NCI-H187 treated with DMSO at 0.1 percent for 48 hours (cell line): ENCODE measurements around the gene CTPS2.
"Not testable (repeated sequence)": the region's sequence is repeated elsewhere in the genome, so short reads cannot be mapped to it uniquely, and the experiment has no call there.

ENCODE experiments used
- DNase-seq: peaks from one replicate; lab custom pipeline; 2025; lab: John Stamatoyannopoulos, UW

The CTPS2 gene

GRCh38 chrX:16604337-16604736 is 108.1 kb downstream of the CTPS2 start:
- DNase-seq = no peak

- no peak for DNase-seq
These were observed 108.6 kb downstream of the CTPS2 start for GRCh38 chrX:16603822-16604221.

DNA sequence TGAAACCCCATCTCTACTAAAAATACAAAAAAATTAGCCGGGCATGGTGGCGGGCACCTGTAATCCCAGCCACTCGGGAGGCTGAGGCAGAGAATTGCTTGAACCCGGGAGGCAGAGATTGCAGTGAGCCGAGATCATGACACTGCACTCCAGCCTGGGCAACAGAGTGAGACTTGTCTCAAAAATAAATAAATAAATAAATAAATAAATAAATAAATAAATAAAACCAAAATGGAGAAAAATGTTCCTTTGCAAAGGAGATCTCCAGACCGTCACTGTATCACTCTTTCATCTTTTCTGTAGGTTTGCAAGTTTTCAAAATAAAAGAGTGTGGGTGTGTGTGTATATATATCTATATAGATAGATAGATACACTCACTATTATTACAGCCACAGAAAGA is 109.2 kb downstream of the CTPS2 start:
- DNase-seq = not testable (repeated sequence)

DNA sequence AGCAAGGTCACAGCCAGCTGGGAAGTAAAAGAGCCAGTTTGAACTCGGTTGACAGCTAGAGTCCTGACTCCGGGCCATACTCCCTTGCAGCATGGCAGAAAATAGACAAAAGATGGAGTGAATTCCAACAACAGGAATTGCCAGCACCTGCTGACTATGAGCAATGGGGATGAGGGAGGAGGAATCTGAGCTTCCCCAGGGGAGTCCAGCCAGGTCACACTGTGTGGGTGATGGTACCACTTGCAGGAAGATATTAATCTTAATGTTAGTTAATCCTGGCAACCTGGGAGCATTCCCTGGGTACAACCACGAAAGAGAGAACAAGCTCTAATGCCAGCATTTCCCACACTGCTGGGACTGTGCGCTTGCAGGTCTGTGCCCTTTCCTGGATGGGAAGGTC is 110.6 kb downstream of the CTPS2 start:
- no peak for DNase-seq

DNA sequence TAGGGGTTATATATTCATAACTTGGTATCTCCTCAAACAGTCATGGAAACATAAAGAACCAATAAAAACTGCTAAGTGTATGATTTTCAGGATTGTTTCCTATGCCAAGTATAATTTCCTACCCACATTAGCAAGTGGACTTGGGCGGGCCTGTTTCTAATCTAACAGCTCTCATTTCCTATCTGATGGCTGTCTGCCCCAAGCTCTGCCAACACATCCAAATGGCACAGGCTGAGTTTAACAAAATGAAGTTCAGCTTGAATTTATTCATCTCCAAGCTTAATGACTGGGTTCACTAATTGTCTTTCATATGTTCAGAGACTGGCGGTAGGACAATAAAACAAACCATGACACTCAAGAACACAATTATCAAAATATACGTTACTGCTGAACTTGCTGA is 118.0 kb downstream of the CTPS2 start:
- no peak for DNase-seq

DNA sequence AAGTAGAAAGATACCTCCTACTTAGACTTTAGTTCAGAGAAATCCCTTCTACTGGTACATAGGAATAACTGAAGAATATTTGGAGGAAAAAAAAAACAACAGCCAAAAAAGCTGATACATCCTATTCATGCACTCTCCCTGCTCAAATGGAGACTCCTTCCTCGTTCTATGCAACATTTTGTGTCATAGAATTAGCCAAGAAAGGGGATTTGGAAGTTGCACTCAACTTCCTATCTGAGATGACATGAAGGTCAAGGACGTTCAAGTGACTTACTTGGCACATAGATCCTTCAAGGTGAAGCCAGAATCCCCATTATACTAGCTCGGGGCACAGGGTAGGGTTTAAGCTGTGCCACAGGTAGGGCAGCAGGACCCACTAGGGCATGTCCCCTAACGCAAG is 118.7 kb downstream of the CTPS2 start:
- DNase-seq = no peak

GRCh38 chrX:16592194-16592770 is 120.2 kb downstream of the CTPS2 start:
- no peak for DNase-seq

GRCh38 chrX:16589826-16590225 is 122.6 kb downstream of the CTPS2 start:
- no peak for DNase-seq

GRCh38 chrX:16589211-16589610 is 123.3 kb downstream of the CTPS2 start:
- DNase-seq = no peak

GRCh38 chrX:16588266-16588665 is 124.2 kb downstream of the CTPS2 start:
- DNase-seq = no peak

DNA sequence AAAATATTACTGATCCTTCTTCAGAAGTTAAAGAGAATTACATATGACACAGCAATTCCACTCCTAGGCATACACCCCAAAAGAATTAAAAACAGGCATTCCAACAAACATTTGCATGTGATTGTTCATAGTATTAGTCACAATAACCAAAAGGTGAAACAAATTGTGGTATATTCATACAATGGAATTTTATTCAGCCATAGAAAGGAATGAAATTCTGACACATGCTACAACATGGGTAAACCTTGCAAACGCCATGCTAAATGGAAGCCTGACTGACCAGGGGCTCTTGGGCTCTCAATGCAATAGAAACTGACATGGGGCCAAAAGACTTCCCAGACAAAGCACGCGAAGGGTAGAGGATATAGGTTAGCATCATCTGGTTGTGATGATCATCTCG is 124.6 kb downstream of the CTPS2 start:
- DNase-seq = no peak

DNA sequence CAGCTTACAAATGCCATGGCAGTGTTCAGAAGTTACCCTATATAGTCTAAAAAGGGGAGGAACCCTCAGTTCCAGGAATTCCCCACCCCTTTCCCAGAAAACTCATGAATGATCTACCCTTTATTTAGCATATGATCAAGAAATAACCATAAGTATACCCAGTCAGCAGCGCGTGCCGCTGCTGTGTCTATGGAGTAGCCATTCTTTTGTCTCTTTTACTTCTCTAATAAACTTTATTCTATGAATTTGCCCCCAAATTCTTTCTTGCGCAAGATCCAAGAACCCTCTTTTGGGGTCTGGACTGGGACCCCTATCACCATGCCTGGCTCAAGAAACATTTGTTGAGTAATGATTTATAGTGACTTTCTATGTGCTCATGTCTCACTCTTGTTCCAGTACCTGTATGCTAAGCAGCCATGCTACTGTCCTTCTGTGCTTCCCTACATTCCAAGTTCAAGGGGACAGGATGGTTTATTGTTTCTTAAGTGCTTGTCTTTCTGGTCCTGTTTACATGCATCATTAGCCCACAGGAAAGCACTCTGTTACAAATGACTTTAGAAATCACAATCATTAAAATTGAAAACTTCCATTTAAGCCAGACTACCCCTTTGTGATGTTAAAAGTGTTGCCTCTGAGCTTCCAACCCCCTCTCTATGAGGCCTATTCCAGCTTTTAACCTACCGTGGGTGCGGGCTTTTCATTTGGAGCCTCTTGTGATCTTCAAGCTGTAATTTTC is 125.9 kb downstream of the CTPS2 start:
- no peak for DNase-seq

DNA sequence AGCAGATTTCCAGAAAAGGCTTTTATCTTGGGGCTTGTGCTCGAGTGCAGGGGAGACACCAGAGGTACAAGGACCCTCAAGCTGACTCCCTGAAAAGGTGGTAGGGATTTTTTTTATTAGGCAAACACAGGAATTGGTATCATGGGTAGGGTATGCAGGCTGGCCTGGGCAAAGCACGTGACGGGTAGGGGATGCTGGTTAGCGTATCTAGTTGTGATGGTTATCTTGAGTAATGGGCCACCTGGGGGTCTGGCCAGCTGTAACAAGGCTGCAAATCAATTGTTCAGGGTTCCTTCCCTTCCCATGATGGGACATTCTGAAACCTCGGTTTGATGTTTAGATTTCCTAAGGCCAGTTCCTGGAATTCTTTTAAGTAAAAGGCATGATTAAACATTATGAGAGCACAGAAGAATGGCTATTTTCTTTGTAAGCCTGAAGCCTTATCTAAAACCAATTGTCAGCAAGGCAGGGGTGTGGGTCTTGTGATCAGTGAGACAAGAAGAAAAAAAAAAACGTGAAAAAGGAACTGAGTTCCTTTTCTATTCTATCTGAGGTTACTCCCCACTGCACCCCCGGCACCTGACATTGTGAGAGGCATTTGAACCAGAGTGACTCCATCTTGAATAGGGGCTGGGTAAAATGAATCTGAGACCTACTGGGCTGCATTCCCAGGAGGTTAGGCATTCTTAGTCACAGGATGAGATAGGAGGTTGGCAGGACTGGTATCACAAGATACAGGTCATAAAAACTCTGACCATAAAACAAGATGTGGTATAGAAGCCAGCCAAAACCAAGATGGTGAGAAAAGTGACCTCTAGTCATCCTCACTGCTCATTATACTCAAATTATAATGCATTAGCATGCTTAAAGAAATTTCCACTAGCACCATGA is 126.7 kb downstream of the CTPS2 start:
- no peak for DNase-seq

DNA sequence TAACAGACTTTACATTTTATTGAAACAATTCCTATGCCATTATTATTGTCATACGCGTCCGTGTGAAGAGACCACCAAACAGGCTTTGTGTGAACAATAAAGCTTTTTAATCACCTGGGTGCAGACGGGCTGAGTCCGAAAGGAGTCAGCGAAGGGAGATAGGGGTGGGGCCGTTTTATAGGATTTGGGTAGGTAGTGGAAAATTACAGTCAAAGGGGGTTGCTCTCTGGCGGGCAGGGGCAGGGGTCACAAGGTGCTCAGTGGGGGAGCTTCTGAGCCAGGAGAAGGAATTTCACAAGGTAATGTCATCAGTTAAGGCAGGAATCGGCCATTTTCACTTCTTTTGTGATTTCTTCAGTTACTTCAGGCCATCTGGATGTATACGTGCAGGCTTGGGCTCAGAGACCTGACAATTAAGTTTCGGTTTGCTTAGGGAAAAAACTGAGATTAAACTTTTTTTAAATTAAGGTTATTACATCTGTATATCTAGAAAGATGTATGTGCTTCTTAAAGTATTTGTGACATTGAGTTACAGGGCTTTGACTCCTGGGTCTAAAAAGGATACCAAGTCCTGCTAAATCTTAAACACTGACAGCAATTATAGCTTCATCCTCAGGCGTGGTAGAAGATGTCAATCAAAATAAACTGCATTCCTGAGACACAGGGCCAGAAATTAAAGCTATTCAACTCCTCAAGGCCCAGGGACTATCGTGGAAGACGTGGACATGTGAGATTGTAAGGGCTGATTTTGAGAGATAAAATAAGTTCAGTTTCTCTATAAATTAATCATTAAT is 132.3 kb downstream of the CTPS2 start:
- DNase-seq = not testable (repeated sequence)

DNA sequence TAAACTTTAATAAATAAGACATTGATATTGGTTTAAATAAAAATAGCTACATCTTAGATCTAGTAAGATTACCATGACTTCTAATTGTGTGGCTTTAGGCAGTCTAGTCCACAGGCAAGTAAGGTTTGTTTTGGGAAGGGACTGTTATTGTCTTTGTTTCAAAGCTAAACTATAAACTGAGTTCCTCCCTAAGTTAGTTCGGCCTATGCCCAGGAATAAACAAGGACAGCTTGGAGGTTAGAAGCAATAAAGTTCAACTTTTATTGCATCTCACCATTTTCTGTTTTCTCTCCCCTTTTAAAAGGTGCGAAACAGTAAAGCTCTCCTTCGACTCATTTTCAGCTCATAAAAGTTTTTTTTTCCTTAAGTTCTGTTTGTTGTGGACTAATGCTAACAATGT is 133.0 kb downstream of the CTPS2 start:
- no peak for DNase-seq

DNA sequence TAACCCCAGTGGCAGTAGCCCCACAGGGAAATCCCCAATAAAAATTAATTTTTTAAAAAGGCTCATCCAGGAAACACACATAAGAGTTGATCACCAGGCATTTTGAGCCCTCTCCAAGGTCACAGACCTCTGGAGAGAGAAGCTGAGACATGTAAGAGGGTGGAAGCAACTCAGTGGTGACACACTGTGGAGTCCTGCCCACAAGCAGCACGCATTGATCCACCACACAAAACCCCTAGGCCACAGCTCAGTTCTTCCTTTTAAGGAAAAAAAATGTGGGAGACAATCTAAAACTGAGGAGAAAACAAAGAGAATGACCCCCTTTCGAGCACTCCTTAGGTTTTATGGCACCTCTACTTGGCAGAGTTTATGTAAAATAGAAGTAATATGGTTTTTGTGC is 134.3 kb downstream of the CTPS2 start:
- no peak for DNase-seq

- no peak for DNase-seq
These were observed 134.9 kb downstream of the CTPS2 start for GRCh38 chrX:16577483-16578029.

GRCh38 chrX:16575388-16575787 is 137.1 kb downstream of the CTPS2 start:
- not testable (repeated sequence) for DNase-seq

DNA sequence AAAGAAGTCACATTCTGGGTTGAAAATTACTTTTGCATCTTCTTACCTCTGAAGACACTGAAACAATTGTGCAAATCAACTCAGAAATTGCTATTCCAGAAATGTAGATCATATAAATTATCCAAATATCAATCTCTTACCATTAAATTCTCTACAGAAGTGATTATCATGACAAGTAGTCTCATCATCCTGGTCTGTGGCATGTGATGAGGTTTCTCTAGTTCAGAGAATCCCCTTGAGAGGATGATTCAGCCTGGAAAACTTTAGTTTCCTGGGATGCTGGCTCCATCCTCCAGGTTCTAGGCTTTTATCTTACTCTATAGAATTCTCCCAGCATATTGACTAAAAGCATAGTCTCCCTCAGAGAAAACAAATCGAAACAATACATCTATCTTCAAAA is 138.7 kb downstream of the CTPS2 start:
- DNase-seq = no peak

DNA sequence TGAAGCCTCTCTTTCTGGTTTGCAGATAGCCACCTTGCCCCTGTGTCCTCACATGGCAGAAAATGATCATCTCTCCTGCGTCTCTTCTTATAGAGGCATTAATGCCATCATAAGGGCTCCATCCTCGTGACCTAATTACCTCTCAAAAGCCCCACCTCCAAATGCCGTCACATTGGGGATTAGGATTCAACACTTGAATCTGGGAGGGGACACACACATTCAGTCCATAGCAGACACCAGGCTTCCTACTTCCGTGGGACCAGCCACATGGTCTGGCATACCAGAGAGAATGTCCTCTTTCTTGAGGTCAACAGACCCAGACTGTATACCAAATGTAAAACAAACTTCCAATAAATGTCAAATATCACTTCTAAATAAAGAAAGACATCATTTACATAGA is 144.8 kb downstream of the CTPS2 start:
- DNase-seq = no peak

DNA sequence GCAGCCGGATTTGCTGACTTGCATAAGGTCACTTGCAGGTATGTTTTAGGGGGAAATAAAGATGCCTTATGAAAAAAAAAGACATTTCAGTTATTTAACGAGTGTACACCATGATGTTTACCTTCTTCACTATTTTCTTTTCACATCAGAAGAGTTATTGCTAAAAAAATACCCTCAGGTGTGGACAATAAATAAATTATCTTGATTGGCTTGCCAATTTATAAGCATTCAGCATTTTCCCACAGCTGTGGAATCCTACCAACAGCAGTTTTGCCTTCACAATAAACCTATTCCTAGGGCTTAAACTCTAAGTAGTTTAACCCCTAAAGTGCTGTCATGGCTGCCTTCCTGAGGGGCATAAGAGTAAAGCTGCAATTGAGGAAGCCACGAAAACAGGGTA is 145.9 kb downstream of the CTPS2 start:
- DNase-seq = no peak

- DNase-seq = no peak
These were observed 152.3 kb downstream of the CTPS2 start for GRCh38 chrX:16560173-16560572.
